Kidney epithelial cell (primary cell): ENCODE results near the gene TNFRSF21. TPM values are rescaled to one million over a fixed set of nuclear protein-coding genes. Genes with fewer than 3 reads are reported as not detected.

Source experiments
- DNase-seq: peaks from one replicate; pipeline ENCODE4 v3.0.0-alpha.2; 2010; ENCODE audit warnings: low read depth
- H3K27me3 ChIP-seq: 2 replicates; pipeline ENCODE4 v1.6.0; 2011; ENCODE audit warnings: low read length; ENCODE audit not compliant: control insufficient read depth, insufficient read depth
- H3K36me3 ChIP-seq: 2 replicates; pipeline ENCODE4 v1.5.1; 2011; ENCODE audit warnings: low read length; ENCODE audit not compliant: control insufficient read depth, insufficient read depth
- H3K4me3 ChIP-seq: 2 replicates; pipeline ENCODE4 v1.5.1; 2011; ENCODE audit warnings: low read depth, mild to moderate bottlenecking, control low read depth, low read length
- CTCF ChIP-seq: IDR thresholded peaks from 2 replicates; pipeline ENCODE4 v1.5.1; 2011; ENCODE audit warnings: mild to moderate bottlenecking, moderate library complexity, low read length, control low read depth, inconsistent platforms; ENCODE audit not compliant: insufficient read depth, poor library complexity, severe bottlenecking
- total RNA-seq: library from RNA; depleted of rRNA; stranded (reverse); fragments of >200 nt; gene quantifications from 2 replicates; pipeline ENCODE4 v1.2.3, GENCODE V29; 2015

Gene TNFRSF21
- total RNA-seq, 1 donor from 2014 or later, result 54.6 TPM

- Histone ChIP-seq H3K27me3 (no peaks in the 10 kb centered on the region), H3K36me3 (no peaks in the 10 kb centered on the region), H3K4me3 (no peak overlapping the region)
- no peak for TF ChIP-seq CTCF
- DNase-seq, result no peak
Measured at GRCh38 chr6:47187893-47188587, 121.7 kb downstream of the TNFRSF21 start.

GRCh38 chr6:47187113-47187512, 122.6 kb downstream of the TNFRSF21 start:
- H3K36me3 ChIP-seq, result no peaks in the 10 kb centered on the region
- H3K4me3 ChIP-seq, result no peak overlapping the region
- DNase-seq, result no peak
- H3K27me3 ChIP-seq, result no peaks in the 10 kb centered on the region
- TF ChIP-seq CTCF, result no peak

- DNase-seq, result no peak
- Histone ChIP-seq H3K36me3 (no peaks in the 10 kb centered on the region), H3K27me3 (no peaks in the 10 kb centered on the region), H3K4me3 (no peak overlapping the region)
- TF ChIP-seq CTCF, result no peak
Measured at GRCh38 chr6:47182291-47182957, 127.3 kb downstream of the TNFRSF21 start.

GRCh38 chr6:47181681-47182080, 128.0 kb downstream of the TNFRSF21 start:
- no peak for DNase-seq
- no peaks in the 10 kb centered on the region for H3K27me3 ChIP-seq
- H3K4me3 ChIP-seq, result no peak overlapping the region
- no peak for TF ChIP-seq CTCF
- no peaks in the 10 kb centered on the region for H3K36me3 ChIP-seq

Other genes starting within 250 kb of the TNFRSF21 start
- 43.3 and 47.8 TPM in 2 replicates for gene CD2AP, start 167.9 kb upstream of the TNFRSF21 start, total RNA-seq